Hepatocyte (in vitro differentiated cells): ENCODE results near the gene VENTX. TPM values are rescaled to one million over a fixed set of nuclear protein-coding genes. Genes with fewer than 3 reads are reported as not detected.

ENCODE experiments used
- DNase-seq: peaks from one replicate; pipeline ENCODE4 v3.0.0-alpha.2; 2016; ENCODE audit warnings: low spot score
- H2AFZ ChIP-seq: fragments of 200-600 bp; sonication (generic); 2 replicates; pipeline ENCODE4 v1.6.0; 2016; ENCODE audit warnings: antibody characterized with exemption, mild to moderate bottlenecking
- H3K27ac ChIP-seq: fragments of 200-600 bp; sonication (generic); 2 replicates; pipeline ENCODE4 v1.5.1; 2016; ENCODE audit warnings: mild to moderate bottlenecking
- H3K27me3 ChIP-seq: fragments of 200-600 bp; sonication (generic); 2 replicates; pipeline ENCODE4 v1.6.1; 2016
- H3K36me3 ChIP-seq: fragments of 200-600 bp; sonication (generic); replicated peaks from 2 replicates; pipeline ENCODE4 v1.5.1; 2016; ENCODE audit warnings: low read depth; ENCODE audit not compliant: insufficient read depth
- H3K4me1 ChIP-seq: fragments of 200-600 bp; sonication (generic); 2 replicates; pipeline ENCODE4 v1.5.1; 2016; ENCODE audit warnings: mild to moderate bottlenecking, moderate library complexity; ENCODE audit not compliant: insufficient read depth
- H3K4me2 ChIP-seq: fragments of 200-600 bp; sonication (generic); 2 replicates; pipeline ENCODE4 v1.6.0; 2016
- H3K4me3 ChIP-seq: fragments of 200-600 bp; sonication (generic); 2 replicates; pipeline ENCODE4 v1.5.1; 2016; ENCODE audit warnings: mild to moderate bottlenecking
- H3K79me2 ChIP-seq: fragments of 200-600 bp; sonication (generic); 2 replicates; pipeline ENCODE4 v1.6.0; 2017; ENCODE audit warnings: mild to moderate bottlenecking
- H3K9me2 ChIP-seq: fragments of 200-600 bp; sonication (generic); replicated peaks from 2 replicates; pipeline ENCODE4 v1.6.0; 2017; ENCODE audit warnings: mild to moderate bottlenecking; ENCODE audit not compliant: insufficient read depth
- H3K9me3 ChIP-seq: fragments of 200-600 bp; sonication (generic); 2 replicates; pipeline ENCODE4 v1.5.1; 2016; ENCODE audit warnings: low read depth, mild to moderate bottlenecking
- H4K20me1 ChIP-seq: fragments of 200-600 bp; sonication (generic); 2 replicates; pipeline ENCODE4 v1.6.0; 2016; ENCODE audit warnings: mild to moderate bottlenecking; ENCODE audit not compliant: insufficient read depth, poor library complexity, severe bottlenecking
- EZH2 ChIP-seq: fragments of 200-600 bp; sonication (generic); IDR thresholded peaks from 2 replicates; pipeline ENCODE4 v1.6.1; 2016; ENCODE audit warnings: antibody characterized with exemption, mild to moderate bottlenecking, borderline replicate concordance
- EZH2phosphoT487 ChIP-seq: fragments of 200-600 bp; sonication (generic); IDR thresholded peaks from one replicate; pipeline ENCODE4 v1.6.1; 2018; ENCODE audit warnings: antibody characterized with exemption, mild to moderate bottlenecking, low read depth, moderate library complexity; ENCODE audit not compliant: unreplicated experiment, severe bottlenecking
- WGBS: methylation state at CpG from one replicate; pipeline ENCODE4 v1.1.6; 2016; ENCODE audit warnings: low lambda C conversion rate; ENCODE audit errors: missing lambda C conversion rate; 5-methylcytosine and 5-hydroxymethylcytosine counted together
- polyA plus RNA-seq: library from polyadenylated mRNA; unstranded; fragments of >200 nt; fragmentation: Nextera tagmentation; extraction: Ambion mirVana; gene quantifications from 2 replicates; pipeline ENCODE4 v1.2.1, GENCODE V29; 2016
- total RNA-seq: library from RNA; depleted of rRNA; stranded (reverse); fragments of >200 nt; gene quantifications from 2 replicates; pipeline ENCODE4 v1.2.3, GENCODE V29; 2014
- TF ChIP-seq, protein P1 (sequence below): fragments of 200-600 bp; sonication (generic); IDR thresholded peaks from 2 replicates; pipeline ENCODE4 v1.5.1; 2016; ENCODE audit warnings: antibody characterized with exemption, mild to moderate bottlenecking; ENCODE audit not compliant: poor library complexity

VENTX gene
- total and polyA plus RNA-seq, 2 experiments from 2014 or later: not detected

DNA sequence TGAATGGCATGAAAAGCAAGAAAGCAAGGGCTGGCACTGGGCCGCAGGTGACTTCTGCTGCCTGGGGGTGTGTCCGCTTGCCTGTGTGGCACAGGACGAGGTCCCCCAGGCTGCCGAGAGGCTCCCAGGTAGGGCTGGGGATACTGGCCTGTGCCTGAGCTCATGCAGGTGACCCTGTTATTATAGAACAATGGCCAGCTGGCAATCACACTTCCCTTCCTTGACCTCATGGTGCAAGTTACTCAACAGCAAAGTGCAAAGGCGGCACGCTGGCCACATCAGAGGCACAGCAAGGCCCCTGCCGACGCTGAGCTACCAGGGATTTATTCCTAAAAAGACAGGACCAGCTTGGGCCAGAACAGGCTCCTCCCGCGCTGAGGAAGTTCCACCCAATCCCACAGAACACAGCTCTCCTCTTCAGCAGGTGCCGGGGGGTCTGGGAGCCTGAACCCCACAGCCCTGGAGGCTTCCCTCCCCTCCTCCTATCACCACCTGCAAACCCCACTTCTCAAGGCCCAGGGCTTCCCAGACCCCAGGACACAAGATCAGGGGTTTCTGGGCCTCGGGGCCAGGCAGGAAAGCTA, 40.4 kb downstream of the VENTX start:
- Histone ChIP-seq H3K4me2 (peak overlapping the region; percentile 61), H3K9me2 (no peaks in the 10 kb centered on the region), H3K79me2 (no peaks in the 10 kb centered on the region), H3K36me3 (no peaks in the 10 kb centered on the region), H3K27ac (peak overlapping the region; percentile 85), H3K27me3 (peaks cover 13% of the 10 kb centered on the region), H3K4me3 (no peak overlapping the region), H4K20me1 (no peaks in the 10 kb centered on the region), H3K4me1 (peaks cover 42% of the 10 kb centered on the region), H3K9me3 (no peaks in the 10 kb centered on the region), H2AFZ (no peak overlapping the region)
- no peak for TF ChIP-seq EZH2
- TF ChIP-seq EZH2phosphoT487: no peak
- TF ChIP-seq, protein P1, sequence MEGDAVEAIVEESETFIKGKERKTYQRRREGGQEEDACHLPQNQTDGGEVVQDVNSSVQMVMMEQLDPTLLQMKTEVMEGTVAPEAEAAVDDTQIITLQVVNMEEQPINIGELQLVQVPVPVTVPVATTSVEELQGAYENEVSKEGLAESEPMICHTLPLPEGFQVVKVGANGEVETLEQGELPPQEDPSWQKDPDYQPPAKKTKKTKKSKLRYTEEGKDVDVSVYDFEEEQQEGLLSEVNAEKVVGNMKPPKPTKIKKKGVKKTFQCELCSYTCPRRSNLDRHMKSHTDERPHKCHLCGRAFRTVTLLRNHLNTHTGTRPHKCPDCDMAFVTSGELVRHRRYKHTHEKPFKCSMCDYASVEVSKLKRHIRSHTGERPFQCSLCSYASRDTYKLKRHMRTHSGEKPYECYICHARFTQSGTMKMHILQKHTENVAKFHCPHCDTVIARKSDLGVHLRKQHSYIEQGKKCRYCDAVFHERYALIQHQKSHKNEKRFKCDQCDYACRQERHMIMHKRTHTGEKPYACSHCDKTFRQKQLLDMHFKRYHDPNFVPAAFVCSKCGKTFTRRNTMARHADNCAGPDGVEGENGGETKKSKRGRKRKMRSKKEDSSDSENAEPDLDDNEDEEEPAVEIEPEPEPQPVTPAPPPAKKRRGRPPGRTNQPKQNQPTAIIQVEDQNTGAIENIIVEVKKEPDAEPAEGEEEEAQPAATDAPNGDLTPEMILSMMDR: no peak
- DNase-seq: no peak
- WGBS: 61% methylated on average over 12 of the region's 12 CpGs

GRCh38 chr10:133278577-133279265, 41.1 kb downstream of the VENTX start:
- Histone ChIP-seq H2AFZ (no peak overlapping the region), H3K4me1 (peaks cover 42% of the 10 kb centered on the region), H3K9me3 (no peaks in the 10 kb centered on the region), H3K9me2 (no peaks in the 10 kb centered on the region), H4K20me1 (no peaks in the 10 kb centered on the region), H3K79me2 (no peaks in the 10 kb centered on the region), H3K4me2 (peak overlapping the region; percentile 61), H3K27me3 (peaks cover 13% of the 10 kb centered on the region), H3K27ac (peak overlapping the region; percentile 85), H3K4me3 (no peak overlapping the region), H3K36me3 (no peaks in the 10 kb centered on the region)
- WGBS: 52% methylated on average over 19 of the region's 19 CpGs
- peak; percentile 83 for DNase-seq
- no peak for TF ChIP-seq EZH2
- TF ChIP-seq, protein P1: no peak
- TF ChIP-seq EZH2phosphoT487: no peak

DNA sequence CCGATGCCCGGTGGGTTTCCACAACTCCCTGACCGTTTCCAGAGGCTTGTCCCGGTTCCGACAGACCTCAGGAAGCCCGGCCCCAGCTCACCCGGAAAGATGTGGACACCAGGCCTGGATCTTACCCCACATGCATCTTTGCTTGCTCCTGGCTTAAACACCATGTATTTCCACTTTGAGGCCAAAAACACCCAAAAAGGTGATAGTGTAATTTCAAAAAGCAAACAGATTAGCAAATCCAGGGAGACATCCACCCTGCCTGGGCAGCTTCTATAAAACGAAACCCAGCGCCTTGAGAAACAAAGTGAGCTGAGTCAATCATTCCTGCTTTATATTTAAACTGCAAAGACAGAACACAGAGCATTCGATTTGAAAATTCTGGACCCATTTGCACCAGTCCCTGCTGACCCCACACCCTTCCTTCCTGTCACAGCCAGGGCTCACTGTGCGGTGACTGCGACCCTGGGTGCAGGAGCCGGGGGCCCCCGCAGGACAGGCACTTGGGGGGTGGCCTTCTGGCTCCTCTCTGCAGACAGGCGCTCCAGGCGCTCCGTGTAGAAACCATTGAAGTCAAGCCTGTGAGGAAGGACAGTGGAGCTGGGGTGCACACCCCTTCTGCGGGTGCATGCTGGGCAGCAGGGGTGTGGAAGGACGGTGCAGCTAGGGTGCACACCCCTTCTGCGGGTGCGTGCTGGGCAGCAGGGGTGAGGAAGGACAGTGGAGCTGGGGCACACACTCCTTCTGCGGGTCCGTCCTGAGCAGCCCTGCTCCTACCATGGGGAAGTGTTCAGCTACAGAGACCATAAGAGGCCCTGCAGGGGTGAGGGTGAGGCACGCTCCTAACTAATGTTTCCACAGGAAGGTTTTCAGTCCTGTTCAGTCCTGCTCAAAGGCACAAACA, 41.9 kb downstream of the VENTX start:
- Histone ChIP-seq H3K9me3 (no peaks in the 10 kb centered on the region), H3K4me1 (peaks cover 41% of the 10 kb centered on the region), H2AFZ (no peak overlapping the region), H3K4me3 (no peak overlapping the region), H3K36me3 (no peaks in the 10 kb centered on the region), H3K9me2 (no peaks in the 10 kb centered on the region), H4K20me1 (no peaks in the 10 kb centered on the region), H3K27me3 (peaks cover 13% of the 10 kb centered on the region), H3K79me2 (no peaks in the 10 kb centered on the region), H3K4me2 (no peak overlapping the region), H3K27ac (peak overlapping the region; percentile 85)
- TF ChIP-seq EZH2phosphoT487 (no peak), EZH2 (no peak)
- TF ChIP-seq, protein P1: no peak
- 91% methylated on average over 24 of the region's 24 CpGs for WGBS
- DNase-seq: no peak
